ENCODE data around the gene FFAR3. TPM values are rescaled to one million over a fixed set of nuclear protein-coding genes. Genes with fewer than 3 reads are reported as not detected.

Gene FFAR3
- total and polyA plus RNA-seq, 2 of the 13 experiments (the other 11 are each of a cell fraction or from before 2014, with no cell fraction given) = not detected

- TF ChIP-seq KDM3A (CRISPR knock-in tag; IDR thresholded peaks at IDR 0.05; ENCODE audit: low read depth) = no peak
- TF ChIP-seq KDM5A (IDR thresholded peaks at IDR 0.05; ENCODE audit: borderline replicate concordance, low read length) = no peak
- no peak for TF ChIP-seq PLRG1 (conservative IDR thresholded peaks at IDR 0.05)
- no peak for TF ChIP-seq ZBTB4 (CRISPR knock-in tag; IDR thresholded peaks at IDR 0.05; ENCODE audit: borderline replicate concordance)
- no peak for TF ChIP-seq ZBTB44 (CRISPR knock-in tag; IDR thresholded peaks at IDR 0.05)
- no peak; the same call in none of the 2 replicates for TF ChIP-seq SP4 (CRISPR knock-in tag; IDR thresholded peaks at IDR 0.05)
- TF ChIP-seq BRCA1 (CRISPR knock-in tag; IDR thresholded peaks at IDR 0.05) = no peak
- TF ChIP-seq ZGPAT (CRISPR knock-in tag; IDR thresholded peaks at IDR 0.05) = no peak
- TF ChIP-seq TMF1 (CRISPR knock-in tag; IDR thresholded peaks at IDR 0.05; ENCODE audit: low read depth) = no peak
- TF ChIP-seq EED (CRISPR knock-in tag; IDR thresholded peaks at IDR 0.05) = no peak
- TF ChIP-seq HNRNPH1 (optimal IDR thresholded peaks at IDR 0.05; ENCODE audit: low read depth, low read length) = no peak
- TF ChIP-seq ZNF598 (CRISPR knock-in tag; IDR thresholded peaks at IDR 0.05; ENCODE audit: borderline replicate concordance) = no peak
- no peak for TF ChIP-seq ZNF207 (IDR thresholded peaks at IDR 0.05; ENCODE audit: borderline replicate concordance)
- TF ChIP-seq ZNF30 (CRISPR knock-in tag; IDR thresholded peaks at IDR 0.05) = no peak
- no peak for TF ChIP-seq CBFB (CRISPR knock-in tag; IDR thresholded peaks at IDR 0.05)
- TF ChIP-seq PITX1 (CRISPR knock-in tag; IDR thresholded peaks at IDR 0.05) = peak; percentile 84
- peak; percentile 24; the same call in 1 of the 2 replicates for TF ChIP-seq ZMYM4 (CRISPR knock-in tag; IDR thresholded peaks at IDR 0.05)
- TF ChIP-seq PBX2 (CRISPR knock-in tag; IDR thresholded peaks at IDR 0.05) = no peak
- no peak for TF ChIP-seq ATF1 (CRISPR knock-in tag; IDR thresholded peaks at IDR 0.05)
- no peak for TF ChIP-seq HNRNPL (IDR thresholded peaks at IDR 0.05; ENCODE audit: low read depth, low read length)
- TF ChIP-seq CBX1 (IDR thresholded peaks at IDR 0.05; ENCODE audit: low read depth) = peak; percentile 14
- TF ChIP-seq NFATC3 (CRISPR knock-in tag; IDR thresholded peaks at IDR 0.05) = no peak
- 0 out of 2 replicates have a peak, but pooled peaks have one; percentile 41 for TF ChIP-seq ZNF761 (CRISPR knock-in tag; conservative IDR thresholded peaks at IDR 0.05)
- peak; percentile 33; the same call in 1 of the 2 replicates for TF ChIP-seq THAP11 (CRISPR knock-in tag; IDR thresholded peaks at IDR 0.05)
- no peak for TF ChIP-seq ZNF619 (CRISPR knock-in tag; IDR thresholded peaks at IDR 0.05)
- TF ChIP-seq U2AF1 (optimal IDR thresholded peaks at IDR 0.05; ENCODE audit: low read depth, low read length) = no peak
Measured at GRCh38 chr19:35380450-35381124, 22.3 kb downstream of the FFAR3 start (continued).
